Activated CD8-positive, alpha-beta memory T cell treated with anti-CD3 and anti-CD28 coated beads, Interleukin-2, amount 10 ng/mL, durations not matched to agents 7 days and 5 days (primary cell): ENCODE data around the gene CFAP61. TPM values are rescaled to one million over a fixed set of nuclear protein-coding genes. Genes with fewer than 3 reads are reported as not detected.

Experiments
- ATAC-seq: fragments of 150-1000 bp; cut with Tn5 transposase; one replicate; pipeline ENCODE4 v1.10.0; 2021; ENCODE audit warnings: moderate library complexity
- CTCF ChIA-PET: fragments of 350-600 bp; sonication (Branson Sonifier 250); formaldehyde crosslinking; loops from one replicate; lab custom pipeline; 2021; ENCODE audit warnings: antibody characterized with exemption; lab: Charles Lee
- DNase-seq: peaks from one replicate; pipeline ENCODE4 v3.0.0-alpha.2; 2020
- H3K27ac Mint-ChIP-seq: one replicate; pipeline ENCODE4 v1.8.0; 2021; ENCODE audit warnings: mild to moderate bottlenecking, mixed read lengths
- H3K27me3 Mint-ChIP-seq: one replicate; pipeline ENCODE4 v1.8.0; 2021; ENCODE audit warnings: mixed read lengths
- H3K36me3 Mint-ChIP-seq: one replicate; pipeline ENCODE4 v1.8.0; 2021; ENCODE audit warnings: mild to moderate bottlenecking, mixed read lengths
- H3K4me1 Mint-ChIP-seq: one replicate; pipeline ENCODE4 v1.8.0; 2021; ENCODE audit warnings: mixed read lengths
- H3K4me3 Mint-ChIP-seq: one replicate; pipeline ENCODE4 v1.8.0; 2021; ENCODE audit warnings: mild to moderate bottlenecking, moderate library complexity, mixed read lengths
- H3K9me3 Mint-ChIP-seq: one replicate; pipeline ENCODE4 v1.8.0; 2022; ENCODE audit warnings: low read depth, mixed read lengths
- total RNA-seq, 2 experiments: library from RNA; stranded (reverse); gene quantifications; one replicate each; pipeline ENCODE4 v1.2.3, GENCODE V29; 2021

Gene CFAP61
- total RNA-seq, 2 experiments from 2014 or later: not detected

GRCh38 chr20:20134941-20135575 is 82.7 kb downstream of the CFAP61 start:
- Mint-ChIP-seq H3K4me3 (no peak overlapping the region), H3K36me3 (no peaks in the 10 kb centered on the region), H3K4me1 (no peaks in the 10 kb centered on the region), H3K9me3 (no peaks in the 10 kb centered on the region), H3K27ac (no peak overlapping the region), H3K27me3 (no peaks in the 10 kb centered on the region)
- DNase-seq: no peak
- CTCF ChIA-PET: no interaction called here
- no peak for ATAC-seq

GRCh38 chr20:20136313-20136712 is 84.0 kb downstream of the CFAP61 start:
- ATAC-seq: no peak
- no peak for DNase-seq
- Mint-ChIP-seq H3K4me1 (no peaks in the 10 kb centered on the region), H3K9me3 (no peaks in the 10 kb centered on the region), H3K27me3 (no peaks in the 10 kb centered on the region), H3K36me3 (no peaks in the 10 kb centered on the region), H3K4me3 (no peak overlapping the region), H3K27ac (no peak overlapping the region)
- CTCF ChIA-PET: no interaction called here

- ATAC-seq (no peak), DNase-seq (no peak)
- CTCF ChIA-PET: interaction anchor here (0.8 kb wide), 1 partner anchor 11 kb away, joined by 3 read pairs; no protein-coding TSS in a partner anchor
- Mint-ChIP-seq H3K4me3 (no peak overlapping the region), H3K9me3 (no peaks in the 10 kb centered on the region), H3K4me1 (no peaks in the 10 kb centered on the region), H3K27ac (no peak overlapping the region), H3K36me3 (no peaks in the 10 kb centered on the region), H3K27me3 (no peaks in the 10 kb centered on the region)
These were observed 85.5 kb downstream of the CFAP61 start for GRCh38 chr20:20137851-20138250.

GRCh38 chr20:20138301-20139064 is 86.2 kb downstream of the CFAP61 start:
- Mint-ChIP-seq H3K27ac (no peak overlapping the region), H3K4me3 (no peak overlapping the region), H3K9me3 (no peaks in the 10 kb centered on the region), H3K27me3 (no peaks in the 10 kb centered on the region), H3K4me1 (no peaks in the 10 kb centered on the region), H3K36me3 (no peaks in the 10 kb centered on the region)
- no peak for ATAC-seq
- CTCF ChIA-PET: interaction anchor here (0.8 kb wide), 1 partner anchor 12 kb away, joined by 3 read pairs; no protein-coding TSS in a partner anchor
- no peak for DNase-seq

- Mint-ChIP-seq H3K36me3 (no peaks in the 10 kb centered on the region), H3K27me3 (no peaks in the 10 kb centered on the region), H3K4me3 (no peak overlapping the region), H3K9me3 (no peaks in the 10 kb centered on the region), H3K4me1 (no peaks in the 10 kb centered on the region), H3K27ac (no peak overlapping the region)
- CTCF ChIA-PET: no interaction called here
- ATAC-seq (no peak), DNase-seq (no peak)
These were observed 87.1 kb downstream of the CFAP61 start for GRCh38 chr20:20139403-20139802.

GRCh38 chr20:20143165-20143564 is 90.8 kb downstream of the CFAP61 start:
- no peaks in the 10 kb centered on the region for H3K27me3 Mint-ChIP-seq
- H3K36me3 Mint-ChIP-seq: no peaks in the 10 kb centered on the region
- no peak for ATAC-seq
- no peak for DNase-seq
- H3K9me3 Mint-ChIP-seq: no peaks in the 10 kb centered on the region
- no peak overlapping the region for H3K4me3 Mint-ChIP-seq
- H3K4me1 Mint-ChIP-seq: no peaks in the 10 kb centered on the region
- no peak overlapping the region for H3K27ac Mint-ChIP-seq
- CTCF ChIA-PET: no interaction called here

GRCh38 chr20:20143646-20144045 is 91.3 kb downstream of the CFAP61 start:
- ATAC-seq (no peak), DNase-seq (no peak)
- no peaks in the 10 kb centered on the region for H3K27me3 Mint-ChIP-seq
- CTCF ChIA-PET: no interaction called here
- H3K27ac Mint-ChIP-seq: no peak overlapping the region
- no peaks in the 10 kb centered on the region for H3K9me3 Mint-ChIP-seq
- H3K4me3 Mint-ChIP-seq: no peak overlapping the region
- H3K36me3 Mint-ChIP-seq: no peaks in the 10 kb centered on the region
- H3K4me1 Mint-ChIP-seq: no peaks in the 10 kb centered on the region

GRCh38 chr20:20148779-20149178 is 96.4 kb downstream of the CFAP61 start:
- no peak for ATAC-seq
- Mint-ChIP-seq H3K27me3 (no peaks in the 10 kb centered on the region), H3K9me3 (no peaks in the 10 kb centered on the region), H3K4me1 (no peaks in the 10 kb centered on the region), H3K27ac (no peak overlapping the region), H3K36me3 (no peaks in the 10 kb centered on the region), H3K4me3 (no peak overlapping the region)
- DNase-seq: no peak
- CTCF ChIA-PET: no interaction called here

- Mint-ChIP-seq H3K27ac (no peak overlapping the region), H3K4me3 (no peak overlapping the region)
These were observed 97.9 kb downstream of the CFAP61 start for GRCh38 chr20:20150241-20150640.

GRCh38 chr20:20160520-20160919 is 108.2 kb downstream of the CFAP61 start:
- Mint-ChIP-seq H3K4me3 (no peak overlapping the region), H3K27ac (no peak overlapping the region), H3K27me3 (no peaks in the 10 kb centered on the region), H3K36me3 (no peaks in the 10 kb centered on the region), H3K4me1 (no peaks in the 10 kb centered on the region), H3K9me3 (no peaks in the 10 kb centered on the region)
- no peak for ATAC-seq
- CTCF ChIA-PET: no interaction called here
- DNase-seq: no peak

More at GRCh38 chr20:20150241-20150640, 97.9 kb downstream of the CFAP61 start:
- ATAC-seq (no peak), DNase-seq (no peak)
- no peaks in the 10 kb centered on the region for H3K36me3 Mint-ChIP-seq
- peaks cover 3% of the 10 kb centered on the region for H3K27me3 Mint-ChIP-seq
- CTCF ChIA-PET: no interaction called here
- H3K9me3 Mint-ChIP-seq: no peaks in the 10 kb centered on the region
- no peaks in the 10 kb centered on the region for H3K4me1 Mint-ChIP-seq

- H3K27me3 Mint-ChIP-seq: no peaks in the 10 kb centered on the region
- no peak for ATAC-seq
- no peak overlapping the region for H3K27ac Mint-ChIP-seq
These were observed 109.3 kb downstream of the CFAP61 start for GRCh38 chr20:20161611-20162010.

GRCh38 chr20:20167698-20168097 is 115.4 kb downstream of the CFAP61 start:
- Mint-ChIP-seq H3K4me1 (no peaks in the 10 kb centered on the region), H3K27me3 (no peaks in the 10 kb centered on the region), H3K4me3 (no peak overlapping the region), H3K36me3 (no peaks in the 10 kb centered on the region), H3K27ac (no peak overlapping the region), H3K9me3 (no peaks in the 10 kb centered on the region)
- CTCF ChIA-PET: no interaction called here
- no peak for ATAC-seq
- no peak for DNase-seq

More at GRCh38 chr20:20161611-20162010, 109.3 kb downstream of the CFAP61 start:
- H3K9me3 Mint-ChIP-seq: no peaks in the 10 kb centered on the region
- H3K36me3 Mint-ChIP-seq: no peaks in the 10 kb centered on the region
- H3K4me3 Mint-ChIP-seq: no peak overlapping the region
- no peak for DNase-seq
- H3K4me1 Mint-ChIP-seq: no peaks in the 10 kb centered on the region
- CTCF ChIA-PET: no interaction called here

- Mint-ChIP-seq H3K4me3 (no peak overlapping the region), H3K36me3 (no peaks in the 10 kb centered on the region), H3K27me3 (no peaks in the 10 kb centered on the region), H3K9me3 (no peaks in the 10 kb centered on the region), H3K4me1 (no peaks in the 10 kb centered on the region), H3K27ac (no peak overlapping the region)
- CTCF ChIA-PET: no interaction called here
- no peak for ATAC-seq
- DNase-seq: no peak
These were observed 120.9 kb downstream of the CFAP61 start for GRCh38 chr20:20173254-20173653.
